ENCODE data around the gene MUC13.

- TF ChIP-seq CTCF (IDR thresholded peaks at IDR 0.05): no peak
- TF ChIP-seq ZFX (IDR thresholded peaks at IDR 0.05; ENCODE audit: borderline replicate concordance): no peak
These were observed 37.9 kb upstream of the MUC13 start for GRCh38 chr3:124972457-124972856.
